HG02678 (cell line): ENCODE measurements around the gene PFN4.

Experiments used
- ATAC-seq: cut with Tn5 transposase; IDR thresholded peaks from one replicate; pipeline ENCODE4 v1.9.1; 2021; ENCODE audit warnings: mild to moderate bottlenecking, moderate library complexity; ENCODE audit not compliant: unreplicated experiment

The PFN4 gene

GRCh38 chr2:24082787-24083566, 40.2 kb downstream of the PFN4 start:
- no peak for ATAC-seq

GRCh38 chr2:24080701-24081100, 42.4 kb downstream of the PFN4 start:
- no peak for ATAC-seq

DNA sequence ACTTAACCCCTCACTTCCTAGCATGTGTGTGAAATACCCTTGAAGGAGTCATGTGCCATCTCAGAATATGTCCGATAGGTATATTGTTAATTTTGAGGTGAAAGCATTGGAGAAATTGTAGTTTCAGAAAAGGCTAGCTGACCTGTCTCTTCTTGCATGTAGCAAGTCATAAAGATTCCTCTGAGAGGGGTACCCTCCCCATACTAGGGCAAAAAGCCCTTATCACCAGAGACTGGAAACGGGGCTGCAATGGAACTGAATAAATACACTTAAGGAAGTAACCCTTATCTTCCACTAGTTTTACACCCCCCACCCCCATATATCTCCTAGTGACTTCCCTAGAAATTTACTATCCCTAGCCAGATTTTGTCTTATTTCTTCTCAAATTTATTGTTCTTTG, 45.3 kb downstream of the PFN4 start:
- ATAC-seq = no peak

GRCh38 chr2:24077535-24077877, 45.6 kb downstream of the PFN4 start:
- no peak for ATAC-seq

- ATAC-seq = no peak
These were observed 46.1 kb downstream of the PFN4 start for GRCh38 chr2:24076849-24077534.

DNA sequence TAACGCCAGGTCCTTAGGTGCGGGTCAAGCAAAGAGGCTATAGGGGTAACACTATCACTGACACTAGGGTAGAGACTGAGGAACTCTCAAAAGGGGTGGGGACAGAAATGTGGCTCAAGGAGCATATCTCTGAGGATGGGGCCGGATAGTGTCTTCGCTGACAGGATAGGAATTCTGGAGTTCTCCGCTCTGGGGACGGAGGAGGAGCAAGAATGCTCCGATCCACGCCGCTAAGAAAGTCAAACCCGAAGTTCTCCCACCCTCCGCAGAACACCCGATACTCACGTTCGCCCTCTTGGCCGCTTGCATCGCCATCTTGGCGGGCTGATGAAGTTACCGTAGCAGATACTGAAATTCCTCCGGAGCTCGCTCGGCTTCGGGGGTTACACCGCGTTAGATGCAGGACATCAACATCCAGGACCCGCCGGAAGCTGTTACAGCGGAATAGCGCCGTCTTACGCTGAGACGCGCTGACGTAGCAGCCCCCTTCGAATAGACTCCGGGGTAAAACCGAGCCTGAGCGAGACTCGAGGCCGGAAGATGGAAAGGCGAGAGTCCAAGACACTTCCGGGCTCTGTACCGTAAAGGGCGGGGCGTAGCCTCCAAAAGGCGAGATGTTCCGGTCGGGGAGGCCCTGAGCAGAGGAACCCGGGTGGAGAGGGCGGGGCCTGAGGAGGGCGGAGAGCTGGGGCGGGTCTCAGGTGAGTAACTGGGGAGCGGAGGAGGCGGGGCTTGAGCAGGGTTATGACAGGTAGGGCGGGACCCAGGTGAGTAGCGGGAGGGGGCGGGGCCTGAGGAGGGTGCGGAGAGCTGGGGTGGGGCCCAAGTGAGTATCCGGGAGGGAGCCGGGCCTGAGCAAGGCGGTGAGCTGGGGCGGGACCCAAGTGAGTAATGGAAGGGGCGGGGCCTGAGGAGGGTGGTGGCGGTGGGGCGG, 47.0 kb downstream of the PFN4 start, which contains the start of gene SF3B6:
Gene SF3B6 (minus strand): TSS at position 412 of the 934 bp plus-strand sequence. CDS start 97 bp downstream, at position 315.
- ATAC-seq = peak; percentile 95

DNA sequence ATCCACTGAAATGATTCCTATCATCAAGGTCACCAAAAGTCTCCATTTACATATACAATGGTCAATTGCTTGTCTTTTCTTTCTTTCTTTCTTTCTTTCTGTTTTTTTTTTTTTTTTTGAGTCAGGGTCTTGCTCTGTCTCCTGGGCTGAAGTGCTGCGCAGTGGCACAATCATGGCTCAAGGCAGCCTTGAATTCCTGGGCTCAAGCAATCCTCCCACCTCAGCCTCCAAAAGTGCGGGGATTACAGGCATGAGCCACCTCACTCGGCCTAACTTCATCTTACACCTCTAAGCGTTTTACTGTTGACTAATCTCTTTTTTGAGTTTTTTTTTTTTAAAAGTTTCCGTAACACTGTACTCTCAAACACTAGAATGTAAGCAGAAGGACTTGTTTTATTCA, 47.9 kb downstream of the PFN4 start:
- no peak for ATAC-seq

DNA sequence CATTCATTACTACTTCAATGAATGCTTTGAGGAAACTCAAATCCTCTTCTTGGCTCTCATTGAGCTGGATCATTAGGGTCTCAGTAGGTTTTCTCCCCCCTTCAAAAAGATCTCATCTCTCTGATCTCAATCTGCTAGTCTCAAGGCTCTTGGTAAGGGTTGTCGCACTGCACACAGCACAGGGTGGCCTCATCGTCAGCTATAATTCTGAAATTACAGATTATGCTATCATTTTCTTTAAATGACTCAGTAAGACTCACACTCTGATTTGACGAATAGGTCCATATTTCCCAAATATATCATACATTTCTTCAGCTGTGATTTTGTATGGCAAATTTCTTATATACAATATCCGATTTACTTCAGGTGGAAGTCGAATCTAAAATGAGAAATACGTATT, 49.3 kb downstream of the PFN4 start:
- ATAC-seq = no peak

DNA sequence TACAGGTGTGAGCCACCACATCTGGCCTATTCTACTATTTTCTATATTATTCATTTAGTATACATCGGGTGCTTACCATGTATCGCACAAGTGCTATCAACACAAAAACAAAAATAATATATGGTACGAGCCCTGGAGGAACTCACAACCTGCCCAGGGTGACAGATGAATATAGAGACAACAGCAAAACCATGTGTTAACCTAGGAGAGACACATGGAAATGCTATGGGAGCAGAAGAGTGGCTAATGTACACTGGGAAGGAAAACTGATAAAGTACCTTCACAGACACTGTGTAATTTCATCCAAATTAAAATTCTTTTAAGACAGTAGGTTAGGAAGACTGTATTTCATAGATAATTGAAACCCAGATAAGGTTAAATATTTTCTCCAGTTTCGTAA, 50.9 kb downstream of the PFN4 start:
- ATAC-seq = no peak

DNA sequence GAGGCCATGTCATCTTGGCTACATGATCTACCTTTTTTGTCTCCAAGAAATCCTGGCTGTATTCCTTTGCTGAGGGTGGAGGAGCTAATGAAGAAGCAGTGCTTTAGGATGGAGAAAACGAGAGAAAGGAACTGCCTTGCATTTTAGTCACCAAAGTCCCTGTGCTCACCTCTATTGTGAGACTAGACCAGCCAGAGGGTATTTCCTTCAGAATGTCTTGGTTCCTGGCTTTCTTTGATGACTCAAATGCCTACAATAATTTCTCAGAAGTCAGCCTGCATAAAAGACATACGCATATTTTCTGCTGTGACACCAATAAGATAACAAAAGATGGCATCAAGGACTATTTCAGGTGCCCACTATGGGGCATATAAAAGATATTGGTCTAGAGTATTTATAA, 57.8 kb downstream of the PFN4 start:
- no peak for ATAC-seq
